Ovary (tissue), 3 donors: ENCODE data around the gene DLEC1.

ENCODE experiments used
- POLR2A ChIP-seq: fragments of 450-650 bp; IDR thresholded peaks from one replicate; pipeline ENCODE4 v1.6.1; 2017; ENCODE audit warnings: antibody characterized with exemption, mild to moderate bottlenecking, moderate library complexity
- TF ChIP-seq, protein P1 (sequence below), 3 donors: fragments of 450-650 bp in 2 of 3; fragments of 200-600 bp in 1 of 3; IDR thresholded peaks; one replicate each; pipeline versions ENCODE4 v1.5.1 to v1.8.0; 2016 to 2022; ENCODE audit warnings: antibody characterized with exemption in 3 of 3, mild to moderate bottlenecking in 1 of 3
- donor health status: DM: no; HTN: no; CAD: no.

DNA sequence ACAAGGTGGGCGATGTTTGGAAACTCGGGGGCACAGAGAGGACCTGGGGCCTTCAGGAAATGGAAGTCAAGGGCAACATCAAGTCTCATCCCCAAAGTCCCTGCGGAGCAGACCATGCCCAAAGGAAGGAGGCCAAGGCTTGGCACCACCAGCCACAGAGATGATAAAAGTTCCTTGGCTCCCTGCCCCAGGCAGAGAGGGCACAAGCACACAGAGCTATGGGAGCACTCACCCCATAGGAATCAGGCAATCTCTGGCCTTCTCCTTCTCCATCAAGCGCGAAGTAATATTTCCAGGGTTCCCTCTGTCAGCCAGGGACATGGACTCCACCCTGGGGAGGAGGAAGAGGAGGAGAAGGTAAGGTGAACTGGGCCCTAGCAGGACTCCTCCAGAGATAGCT is 90.0 kb downstream of the DLEC1 start:
- TF ChIP-seq, protein P1, sequence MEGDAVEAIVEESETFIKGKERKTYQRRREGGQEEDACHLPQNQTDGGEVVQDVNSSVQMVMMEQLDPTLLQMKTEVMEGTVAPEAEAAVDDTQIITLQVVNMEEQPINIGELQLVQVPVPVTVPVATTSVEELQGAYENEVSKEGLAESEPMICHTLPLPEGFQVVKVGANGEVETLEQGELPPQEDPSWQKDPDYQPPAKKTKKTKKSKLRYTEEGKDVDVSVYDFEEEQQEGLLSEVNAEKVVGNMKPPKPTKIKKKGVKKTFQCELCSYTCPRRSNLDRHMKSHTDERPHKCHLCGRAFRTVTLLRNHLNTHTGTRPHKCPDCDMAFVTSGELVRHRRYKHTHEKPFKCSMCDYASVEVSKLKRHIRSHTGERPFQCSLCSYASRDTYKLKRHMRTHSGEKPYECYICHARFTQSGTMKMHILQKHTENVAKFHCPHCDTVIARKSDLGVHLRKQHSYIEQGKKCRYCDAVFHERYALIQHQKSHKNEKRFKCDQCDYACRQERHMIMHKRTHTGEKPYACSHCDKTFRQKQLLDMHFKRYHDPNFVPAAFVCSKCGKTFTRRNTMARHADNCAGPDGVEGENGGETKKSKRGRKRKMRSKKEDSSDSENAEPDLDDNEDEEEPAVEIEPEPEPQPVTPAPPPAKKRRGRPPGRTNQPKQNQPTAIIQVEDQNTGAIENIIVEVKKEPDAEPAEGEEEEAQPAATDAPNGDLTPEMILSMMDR (IDR thresholded peaks at IDR 0.05), result no peak
- no peak for TF ChIP-seq POLR2A
